Hepatocyte (in vitro differentiated cells): ENCODE data around the gene SYT2.

Experiments used
- EZH2 ChIP-seq: fragments of 200-600 bp; sonication (generic); IDR thresholded peaks from 2 replicates; pipeline ENCODE4 v1.6.1; 2016; ENCODE audit warnings: antibody characterized with exemption, mild to moderate bottlenecking, borderline replicate concordance
- TF ChIP-seq, protein P1 (sequence below): fragments of 200-600 bp; sonication (generic); IDR thresholded peaks from 2 replicates; pipeline ENCODE4 v1.5.1; 2016; ENCODE audit warnings: antibody characterized with exemption, mild to moderate bottlenecking; ENCODE audit not compliant: poor library complexity

DNA sequence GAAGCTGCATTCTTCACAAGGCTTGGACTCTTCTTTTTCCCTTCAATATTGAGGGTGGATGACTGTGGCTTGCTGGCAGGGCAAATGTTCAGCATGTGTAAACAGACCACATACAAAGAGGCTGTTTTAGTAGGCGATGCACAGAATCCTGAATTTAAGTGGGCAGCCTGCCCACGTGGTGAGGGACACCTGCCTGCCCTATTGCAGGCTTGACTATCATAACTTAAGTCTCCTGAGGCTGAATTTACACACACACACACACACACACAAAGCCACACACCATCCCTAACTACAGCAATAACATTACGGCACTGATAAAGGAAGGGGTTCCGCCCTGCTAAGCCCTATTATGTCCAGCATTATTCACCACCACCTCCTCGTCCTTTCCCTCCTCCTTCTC, 15.9 kb downstream of the SYT2 start:
- TF ChIP-seq, protein P1, sequence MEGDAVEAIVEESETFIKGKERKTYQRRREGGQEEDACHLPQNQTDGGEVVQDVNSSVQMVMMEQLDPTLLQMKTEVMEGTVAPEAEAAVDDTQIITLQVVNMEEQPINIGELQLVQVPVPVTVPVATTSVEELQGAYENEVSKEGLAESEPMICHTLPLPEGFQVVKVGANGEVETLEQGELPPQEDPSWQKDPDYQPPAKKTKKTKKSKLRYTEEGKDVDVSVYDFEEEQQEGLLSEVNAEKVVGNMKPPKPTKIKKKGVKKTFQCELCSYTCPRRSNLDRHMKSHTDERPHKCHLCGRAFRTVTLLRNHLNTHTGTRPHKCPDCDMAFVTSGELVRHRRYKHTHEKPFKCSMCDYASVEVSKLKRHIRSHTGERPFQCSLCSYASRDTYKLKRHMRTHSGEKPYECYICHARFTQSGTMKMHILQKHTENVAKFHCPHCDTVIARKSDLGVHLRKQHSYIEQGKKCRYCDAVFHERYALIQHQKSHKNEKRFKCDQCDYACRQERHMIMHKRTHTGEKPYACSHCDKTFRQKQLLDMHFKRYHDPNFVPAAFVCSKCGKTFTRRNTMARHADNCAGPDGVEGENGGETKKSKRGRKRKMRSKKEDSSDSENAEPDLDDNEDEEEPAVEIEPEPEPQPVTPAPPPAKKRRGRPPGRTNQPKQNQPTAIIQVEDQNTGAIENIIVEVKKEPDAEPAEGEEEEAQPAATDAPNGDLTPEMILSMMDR, result no peak
- no peak for TF ChIP-seq EZH2
